Thyroid gland (tissue), 4 donors: ENCODE data around the gene FAR2.

Experiments
- POLR2A ChIP-seq, 2 donors: fragments of 450-650 bp; IDR thresholded peaks; one replicate each; pipeline ENCODE4 v1.6.1; 2017; ENCODE audit warnings: antibody characterized with exemption in 2 of 2, mild to moderate bottlenecking in 2 of 2, moderate library complexity in 1 of 2
- TF ChIP-seq, protein P1 (sequence below), 6 experiments: fragments of 200-600 bp in 3 of 6; fragments of 450-650 bp in 3 of 6; sonication (generic) in 3 of 6; IDR thresholded peaks; one replicate each; pipeline ENCODE4 v1.5.1; 2016 to 2019; ENCODE audit warnings: antibody characterized with exemption in 6 of 6, mild to moderate bottlenecking in 2 of 6, inconsistent platforms in 1 of 6, moderate library complexity in 1 of 6

GRCh38 chr12:29204521-29204920 is 55.4 kb downstream of the FAR2 start:
- no peak for TF ChIP-seq POLR2A (IDR thresholded peaks at IDR 0.05)
- TF ChIP-seq, protein P1, sequence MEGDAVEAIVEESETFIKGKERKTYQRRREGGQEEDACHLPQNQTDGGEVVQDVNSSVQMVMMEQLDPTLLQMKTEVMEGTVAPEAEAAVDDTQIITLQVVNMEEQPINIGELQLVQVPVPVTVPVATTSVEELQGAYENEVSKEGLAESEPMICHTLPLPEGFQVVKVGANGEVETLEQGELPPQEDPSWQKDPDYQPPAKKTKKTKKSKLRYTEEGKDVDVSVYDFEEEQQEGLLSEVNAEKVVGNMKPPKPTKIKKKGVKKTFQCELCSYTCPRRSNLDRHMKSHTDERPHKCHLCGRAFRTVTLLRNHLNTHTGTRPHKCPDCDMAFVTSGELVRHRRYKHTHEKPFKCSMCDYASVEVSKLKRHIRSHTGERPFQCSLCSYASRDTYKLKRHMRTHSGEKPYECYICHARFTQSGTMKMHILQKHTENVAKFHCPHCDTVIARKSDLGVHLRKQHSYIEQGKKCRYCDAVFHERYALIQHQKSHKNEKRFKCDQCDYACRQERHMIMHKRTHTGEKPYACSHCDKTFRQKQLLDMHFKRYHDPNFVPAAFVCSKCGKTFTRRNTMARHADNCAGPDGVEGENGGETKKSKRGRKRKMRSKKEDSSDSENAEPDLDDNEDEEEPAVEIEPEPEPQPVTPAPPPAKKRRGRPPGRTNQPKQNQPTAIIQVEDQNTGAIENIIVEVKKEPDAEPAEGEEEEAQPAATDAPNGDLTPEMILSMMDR (IDR thresholded peaks at IDR 0.05) = no peak
